Ovary (tissue), 9 donors: ENCODE results near the gene SSU72. TPM values are rescaled to one million over a fixed set of nuclear protein-coding genes. Genes with fewer than 3 reads are reported as not detected.
"Not testable (repeated sequence)": the region's sequence is repeated elsewhere in the genome, so short reads cannot be mapped to it uniquely, and the experiment has no call there.

Experiments used
- DNase-seq, 5 donors: peaks; one replicate each; pipeline ENCODE4 v3.0.0-alpha.2; 2019 to 2020
- H3K27ac ChIP-seq, 2 donors: fragments of 200-600 bp; one replicate each; pipeline versions ENCODE4 v1.5.1 to v1.8.0; 2019 to 2022
- H3K27me3 ChIP-seq: fragments of 200-600 bp; one replicate; pipeline ENCODE4 v1.8.0; 2022
- H3K36me3 ChIP-seq: fragments of 200-600 bp; sonication (generic); one replicate; pipeline ENCODE4 v1.5.1; 2019
- H3K4me1 ChIP-seq: one replicate; pipeline ENCODE4 v1.8.1; 2013; ENCODE audit warnings: mild to moderate bottlenecking, moderate library complexity; ENCODE audit not compliant: insufficient read depth
- H3K4me3 ChIP-seq: fragments of 200-600 bp; sonication (generic); one replicate; pipeline ENCODE4 v1.5.1; 2017
- H3K9me3 ChIP-seq, 2 donors: fragments of 200-600 bp in 1 of 2; sonication (generic) in 1 of 2; one replicate each; pipeline versions ENCODE4 v1.5.1 to v1.8.1; 2013 to 2019; ENCODE audit warnings: mild to moderate bottlenecking in 1 of 2, moderate library complexity in 1 of 2
- EP300 ChIP-seq: sonication (generic); formaldehyde crosslinking; IDR thresholded peaks from one replicate; pipeline ENCODE4 v1.6.1; 2017; ENCODE audit warnings: antibody characterized with exemption
- POLR2A ChIP-seq: fragments of 450-650 bp; IDR thresholded peaks from one replicate; pipeline ENCODE4 v1.6.1; 2017; ENCODE audit warnings: antibody characterized with exemption, mild to moderate bottlenecking, moderate library complexity
- WGBS, 3 donors: extraction: QIAGEN DNeasy Blood & Tissue Kit in 1 of 3; methylation state at CpG; one replicate each; pipeline versions ENCODE4 v1.1.5 to v1.1.7; 2013 to 2017; 5-methylcytosine and 5-hydroxymethylcytosine counted together
- intact Hi-C, 4 donors: fragments of 100-400 bp; cut with DNase I; formaldehyde crosslinking; loops; one replicate each; pipeline versions ENCODE4 v1.11.0 to v1.15.1; 2022 to 2023
- polyA plus RNA-seq, 2 donors: library from polyadenylated mRNA; stranded (reverse); fragments of 200-250 nt in 1 of 2; fragments of 350-450 nt in 1 of 2; fragmentation: Illumina TruSeq in 1 of 2; extraction: RNeasy Lipid Tissue Mini Kit (QIAGEN cat#74804) in 1 of 2; gene quantifications; one replicate each; pipeline ENCODE4 v1.2.3, GENCODE V29; 2013 to 2014
- total RNA-seq, 7 donors: library from RNA; depleted of rRNA in 2 of 7; stranded (reverse); fragments of >200 nt in 2 of 7; fragmentation: NEBNext Ultra II Directional in 3 of 7; extraction: Animal tissue kit (Norgen Biotek cat#: 25700) in 3 of 7; gene quantifications; one replicate each; pipeline versions ENCODE4 v1.1.0 to v1.2.4, GENCODE V29; 2016 to 2023
- TF ChIP-seq, protein P1 (sequence below), 3 donors: fragments of 450-650 bp in 2 of 3; fragments of 200-600 bp in 1 of 3; IDR thresholded peaks; one replicate each; pipeline versions ENCODE4 v1.5.1 to v1.8.0; 2016 to 2022; ENCODE audit warnings: antibody characterized with exemption in 3 of 3, mild to moderate bottlenecking in 1 of 3
- donor health status: DM: no; HTN: no; CAD: no; lungs with moderate emphysema.
- donor health status: DM: no; HTN: no; CAD: no.
- donor health status: Bipolar disorder and iron deficiency.
- donor health status: DM: yes; HTN: yes; CAD: no.
- donor health status: DM: no; HTN: no; CAD: no.
- donor health status: DM: yes; HTN: yes; CAD: no.

Gene SSU72
- total and polyA plus RNA-seq, 9 donors = 72.3 to 119 (median 110) TPM

DNA sequence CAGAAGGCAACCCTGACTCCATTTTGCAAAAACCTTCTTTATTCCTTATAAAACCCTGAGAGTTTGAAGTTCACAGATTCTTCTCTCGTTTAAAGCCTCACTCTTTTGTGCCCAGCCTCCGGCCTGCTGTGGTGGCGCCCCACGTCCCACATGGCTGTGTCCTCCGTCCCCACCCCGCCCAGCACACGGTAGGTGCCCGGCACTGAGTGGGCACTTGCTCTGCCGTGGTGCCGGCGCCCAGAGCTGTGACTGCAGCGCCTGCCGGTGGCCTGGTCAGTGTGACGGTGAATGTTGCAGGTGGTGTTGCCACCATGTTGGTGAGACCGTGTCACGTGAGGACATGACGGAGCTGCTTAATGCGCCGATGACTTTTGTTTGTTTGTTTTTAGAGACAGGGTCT is 53.3 kb downstream of the SSU72 start:
- TF ChIP-seq POLR2A (no peak), EP300 (no peak)
- TF ChIP-seq, protein P1, sequence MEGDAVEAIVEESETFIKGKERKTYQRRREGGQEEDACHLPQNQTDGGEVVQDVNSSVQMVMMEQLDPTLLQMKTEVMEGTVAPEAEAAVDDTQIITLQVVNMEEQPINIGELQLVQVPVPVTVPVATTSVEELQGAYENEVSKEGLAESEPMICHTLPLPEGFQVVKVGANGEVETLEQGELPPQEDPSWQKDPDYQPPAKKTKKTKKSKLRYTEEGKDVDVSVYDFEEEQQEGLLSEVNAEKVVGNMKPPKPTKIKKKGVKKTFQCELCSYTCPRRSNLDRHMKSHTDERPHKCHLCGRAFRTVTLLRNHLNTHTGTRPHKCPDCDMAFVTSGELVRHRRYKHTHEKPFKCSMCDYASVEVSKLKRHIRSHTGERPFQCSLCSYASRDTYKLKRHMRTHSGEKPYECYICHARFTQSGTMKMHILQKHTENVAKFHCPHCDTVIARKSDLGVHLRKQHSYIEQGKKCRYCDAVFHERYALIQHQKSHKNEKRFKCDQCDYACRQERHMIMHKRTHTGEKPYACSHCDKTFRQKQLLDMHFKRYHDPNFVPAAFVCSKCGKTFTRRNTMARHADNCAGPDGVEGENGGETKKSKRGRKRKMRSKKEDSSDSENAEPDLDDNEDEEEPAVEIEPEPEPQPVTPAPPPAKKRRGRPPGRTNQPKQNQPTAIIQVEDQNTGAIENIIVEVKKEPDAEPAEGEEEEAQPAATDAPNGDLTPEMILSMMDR (IDR thresholded peaks at IDR 0.05) = no peak
- H3K9me3 ChIP-seq = no peaks in the 10 kb centered on the region
- no peaks in the 10 kb centered on the region for H3K4me1 ChIP-seq
- DNase-seq = no peak
- WGBS, 3 donors = 91 to 93% (median 93%) methylated on average over 19 of the region's 19 CpGs
- H3K36me3 ChIP-seq = no peaks in the 10 kb centered on the region
- intact Hi-C loops = no loop called here
- no peaks in the 10 kb centered on the region for H3K27me3 ChIP-seq
- no peak overlapping the region for H3K4me3 ChIP-seq
- no peak overlapping the region for H3K27ac ChIP-seq

DNA sequence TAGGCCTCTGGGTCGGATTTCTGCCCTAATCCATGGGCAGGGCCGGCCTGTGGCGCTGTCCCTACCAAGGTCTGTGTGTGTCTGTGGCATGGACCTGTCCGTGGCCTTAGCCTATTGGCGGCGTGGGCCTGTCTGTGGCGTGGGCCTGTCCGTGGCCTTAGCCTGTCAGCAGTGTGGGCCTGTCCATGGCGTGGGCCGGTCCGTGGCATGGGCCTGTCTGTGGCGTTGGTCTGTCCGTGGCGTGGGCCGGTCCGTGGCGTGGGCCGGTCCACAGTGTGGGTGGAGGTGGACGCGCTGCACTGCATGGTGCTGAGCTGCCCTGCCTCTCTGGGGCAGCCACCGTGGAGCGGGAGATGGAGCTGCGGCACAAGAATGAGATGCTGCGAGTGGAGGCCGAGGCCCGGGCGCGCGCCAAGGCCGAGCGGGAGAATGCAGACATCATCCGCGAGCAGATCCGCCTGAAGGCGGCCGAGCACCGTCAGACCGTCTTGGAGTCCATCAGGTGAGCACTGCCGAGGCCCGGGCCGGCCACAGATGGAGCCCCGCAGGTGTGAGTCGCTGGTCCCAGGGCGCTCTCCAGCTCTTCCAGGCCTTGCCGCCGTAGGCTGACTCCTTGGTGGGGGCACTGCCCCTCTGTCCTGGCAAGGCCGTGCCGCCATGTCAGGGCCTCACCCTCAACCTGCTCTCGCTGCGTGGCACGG is 54.7 kb downstream of the SSU72 start:
- WGBS, 3 donors = 91 to 95% (median 94%) methylated on average over 45 to 51 of the region's 51 CpGs
- H3K27ac ChIP-seq, H3K36me3 ChIP-seq, H3K4me3 ChIP-seq, H3K4me1 ChIP-seq, H3K27me3 ChIP-seq, intact Hi-C loops, H3K9me3 ChIP-seq: not testable (repeated sequence)
- DNase-seq = peak in 1 of 5 donors; percentile 16

DNA sequence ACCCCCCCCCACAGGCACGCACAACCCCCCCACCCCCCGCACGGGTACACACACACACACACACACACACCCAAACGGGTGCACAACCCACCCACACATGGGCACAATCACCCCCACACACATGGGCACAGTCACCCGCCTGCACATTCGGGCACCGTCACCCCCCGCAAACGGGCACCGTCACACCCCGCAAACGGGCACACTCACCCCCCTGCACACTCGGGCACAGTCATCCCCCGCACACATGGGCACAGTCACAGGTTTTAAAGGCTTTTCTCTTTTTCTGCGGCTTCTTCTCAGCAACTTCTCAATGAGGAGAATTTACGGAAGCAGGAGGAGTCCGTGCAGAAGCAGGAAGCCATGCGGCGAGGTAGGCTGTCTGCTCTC is 56.0 kb downstream of the SSU72 start:
- H3K9me3 ChIP-seq, H3K4me3 ChIP-seq, H3K4me1 ChIP-seq, H3K36me3 ChIP-seq, H3K27me3 ChIP-seq, H3K27ac ChIP-seq, intact Hi-C loops: not testable (repeated sequence)
- WGBS, 3 donors = 82 to 93% (median 88%) methylated on average over 18 to 19 of the region's 19 CpGs
- DNase-seq = peak in 1 of 5 donors; percentile 18

DNA sequence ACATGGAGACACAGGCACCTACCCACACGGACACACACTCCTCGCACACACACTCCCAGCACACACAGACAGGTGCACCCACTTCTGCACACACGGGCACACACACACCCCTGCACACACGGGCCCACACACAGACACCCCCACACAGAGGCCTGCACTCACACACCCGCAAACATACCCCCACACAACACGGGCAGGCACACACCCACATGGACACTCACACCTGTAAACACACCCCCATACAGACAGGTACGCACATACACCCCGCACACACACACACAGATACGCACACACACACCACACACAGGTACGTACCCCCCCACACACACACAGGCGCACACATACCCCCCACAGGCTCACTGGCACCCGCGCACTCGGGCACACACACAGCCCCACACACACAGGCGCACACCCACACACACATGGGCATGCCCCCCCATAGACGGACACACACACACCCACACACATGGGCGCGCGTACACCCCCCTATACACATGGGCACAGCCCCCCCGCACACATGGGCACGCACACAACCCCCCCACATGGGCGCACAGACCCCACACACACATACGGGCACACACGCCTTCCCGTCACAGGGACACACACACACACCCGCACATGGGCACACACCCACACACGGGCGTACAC is 56.6 kb downstream of the SSU72 start:
- TF ChIP-seq POLR2A (no peak), EP300 (no peak)
- TF ChIP-seq, protein P1 (IDR thresholded peaks at IDR 0.05) = no peak
- H3K36me3 ChIP-seq = no peaks in the 10 kb centered on the region
- no peaks in the 10 kb centered on the region for H3K4me1 ChIP-seq
- H3K27me3 ChIP-seq = no peaks in the 10 kb centered on the region
- DNase-seq = no peak
- no peak overlapping the region for H3K4me3 ChIP-seq
- WGBS, 3 donors = 85 to 91% (median 90%) methylated on average over 28 of the region's 28 CpGs
- H3K27ac ChIP-seq = no peak overlapping the region
- H3K9me3 ChIP-seq = no peaks in the 10 kb centered on the region
- intact Hi-C loops = no loop called here

DNA sequence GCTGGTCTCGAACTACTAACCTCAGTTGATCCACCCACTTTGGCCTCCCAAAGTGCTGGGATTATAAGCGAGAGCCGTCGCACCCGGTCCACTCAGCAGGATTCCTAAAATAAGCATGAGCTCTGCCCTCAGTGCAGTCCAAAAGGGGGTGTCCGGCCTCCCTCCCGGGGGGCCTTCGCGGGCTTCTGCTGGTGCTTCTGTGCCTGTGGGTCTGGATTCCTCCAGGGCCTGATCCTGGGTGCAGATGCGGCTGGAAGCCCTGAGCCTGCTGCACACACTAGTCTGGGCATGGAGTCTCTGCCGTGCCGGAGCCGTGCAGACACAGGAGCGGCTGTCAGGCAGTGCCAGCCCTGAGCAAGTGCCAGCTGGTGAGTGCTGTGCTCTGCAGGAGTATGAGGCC is 57.7 kb downstream of the SSU72 start:
- H3K27ac ChIP-seq, H3K27me3 ChIP-seq, H3K9me3 ChIP-seq, H3K36me3 ChIP-seq, DNase-seq, H3K4me1 ChIP-seq, intact Hi-C loops, H3K4me3 ChIP-seq: not testable (repeated sequence)
- WGBS, 3 donors = 89 to 93% (median 93%) methylated on average over 10 to 14 of the region's 14 CpGs

DNA sequence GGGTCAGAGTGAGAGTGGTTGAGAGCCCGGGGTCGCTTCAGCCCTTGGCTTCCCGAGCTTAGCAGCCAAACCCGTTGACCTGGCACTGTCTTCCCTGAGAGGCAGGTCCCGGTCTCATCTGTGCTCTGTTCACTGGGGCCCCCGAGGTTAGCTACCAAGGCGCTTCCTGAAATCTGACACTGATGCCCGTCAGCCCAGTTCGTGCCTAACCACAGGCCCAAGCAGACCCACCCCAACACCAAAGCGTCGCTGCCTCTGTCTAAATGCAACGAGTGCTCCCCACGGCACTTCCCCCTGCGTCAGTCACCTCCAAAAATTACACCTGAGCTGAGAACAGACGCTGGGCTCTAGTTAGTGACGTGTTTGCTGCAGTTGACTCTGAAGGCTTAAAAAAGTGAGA is 60.3 kb downstream of the SSU72 start:
- intact Hi-C loops = not testable (repeated sequence)

DNA sequence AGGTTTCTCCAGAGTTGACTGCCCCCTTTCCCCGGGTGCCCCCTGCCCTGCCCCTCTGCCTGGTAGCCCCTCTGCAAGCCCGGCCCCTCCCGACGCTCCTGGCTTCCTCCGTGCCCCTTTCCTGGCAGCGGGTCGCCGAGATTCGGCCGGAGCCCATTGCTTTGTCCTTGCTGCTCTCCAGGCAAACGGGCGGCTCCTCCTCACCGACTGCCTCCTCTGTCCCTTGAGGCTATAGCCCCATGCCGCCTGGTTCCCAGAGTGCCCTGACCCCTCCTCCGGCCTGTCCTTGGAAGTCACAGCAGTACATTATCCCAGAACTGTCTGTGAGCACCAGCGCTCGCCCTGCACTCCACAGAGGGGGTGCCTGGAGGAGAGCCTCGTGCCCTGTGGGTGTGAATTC is 61.0 kb downstream of the SSU72 start:
- peak in 1 of 5 donors; percentile 20 for DNase-seq

More for the DNA sequence above, 60.3 kb downstream of the SSU72 start:
- H3K27ac ChIP-seq, H3K27me3 ChIP-seq, H3K9me3 ChIP-seq, H3K36me3 ChIP-seq, H3K4me1 ChIP-seq, H3K4me3 ChIP-seq: not testable (repeated sequence)
- 75 to 83% (median 80%) methylated on average over 14 to 16 of the region's 16 CpGs for WGBS, 3 donors
- peak in 1 of 5 donors; percentile 20 for DNase-seq

DNA sequence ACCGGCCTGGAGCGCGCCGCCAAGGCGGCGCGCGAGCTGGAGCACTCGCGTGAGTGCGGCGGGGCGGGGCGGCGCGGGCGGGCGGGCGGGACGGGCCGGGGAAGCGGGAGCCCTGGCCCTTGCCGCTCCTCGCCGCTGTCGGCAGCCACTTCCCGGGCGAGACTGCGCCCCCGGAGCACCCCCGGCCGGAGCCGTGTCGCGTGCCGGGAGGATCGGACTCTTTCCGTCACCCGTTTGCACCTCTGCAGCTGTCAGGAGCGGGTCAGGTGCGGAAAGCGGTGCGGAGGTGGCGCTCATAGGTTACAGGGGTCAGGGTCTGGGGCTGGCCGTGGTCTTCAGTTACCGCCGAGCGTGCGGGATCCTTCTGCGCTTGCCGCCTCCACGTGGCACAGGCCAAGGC is 62.2 kb downstream of the SSU72 start:
- H3K9me3 ChIP-seq, intact Hi-C loops, H3K4me1 ChIP-seq, H3K27me3 ChIP-seq, H3K36me3 ChIP-seq: not testable (repeated sequence)
- 0 to 1% methylated on average over 22 to 45 of the region's 52 CpGs; no CpG with 5 or more reads in 1 of the 3 donors for WGBS, 3 donors
- Histone ChIP-seq H3K27ac (peak overlapping the region in 1 of 2 donors; percentile 83), H3K4me3 (peak overlapping the region; percentile 60)
- peak in 1 of 5 donors; percentile 56 for DNase-seq

More for the DNA sequence above, 61.0 kb downstream of the SSU72 start:
- H3K4me1 ChIP-seq, intact Hi-C loops, H3K27ac ChIP-seq, H3K4me3 ChIP-seq, H3K27me3 ChIP-seq, H3K36me3 ChIP-seq, H3K9me3 ChIP-seq: not testable (repeated sequence)
- WGBS, 3 donors = 71 to 82% (median 76%) methylated on average over 13 to 17 of the region's 18 CpGs
